Measurements from ENCODE around the gene TENM4.
"Not testable (repeated sequence)": the region's sequence is repeated elsewhere in the genome, so short reads cannot be mapped to it uniquely, and the experiment has no call there.

TENM4 gene

DNA sequence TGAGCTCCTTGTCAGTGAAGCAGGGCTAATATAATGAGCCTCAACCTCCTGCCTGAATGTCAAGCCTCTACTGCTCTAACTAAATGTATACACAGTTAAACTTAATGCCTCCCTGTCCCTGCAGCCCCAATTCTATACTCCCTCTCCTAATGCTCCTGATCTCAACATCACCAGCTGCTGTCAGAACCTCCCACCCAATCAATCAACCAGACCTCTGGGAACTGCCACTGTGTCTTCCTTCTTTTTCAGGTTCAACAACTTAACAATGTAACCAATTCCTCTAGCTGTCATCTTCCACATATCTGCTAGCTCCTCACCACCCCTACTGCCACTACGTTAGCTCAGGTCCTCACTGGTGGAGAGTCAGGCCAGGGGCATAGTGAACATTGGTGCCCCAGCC is 526.3 kb downstream of the TENM4 start:
- no peak overlapping the region for H3K27ac ChIP-seq

DNA sequence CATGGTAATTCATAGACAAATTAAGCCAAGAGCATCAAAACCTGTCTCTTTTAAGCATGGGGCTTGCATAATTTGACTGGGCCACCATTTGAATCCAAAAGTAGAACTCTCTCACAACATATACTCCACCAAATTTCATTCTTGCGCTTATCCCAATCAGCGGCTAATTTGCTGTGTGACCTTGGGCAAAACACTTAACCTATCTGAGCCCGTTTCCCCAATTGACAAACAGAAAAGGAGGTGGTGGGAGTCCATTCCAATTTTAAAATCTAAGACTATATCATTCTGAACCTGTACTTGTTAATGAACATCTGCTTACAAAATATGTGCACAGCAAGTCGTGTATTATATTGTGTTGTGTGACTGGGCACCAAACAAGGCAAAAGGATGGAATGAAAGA is 528.1 kb downstream of the TENM4 start:
- Histone ChIP-seq H3K27ac (no peak overlapping the region), H3K4me3 (no peak overlapping the region)

More for the DNA sequence above, 526.3 kb downstream of the TENM4 start:
- H3K4me3 ChIP-seq: no peak overlapping the region

DNA sequence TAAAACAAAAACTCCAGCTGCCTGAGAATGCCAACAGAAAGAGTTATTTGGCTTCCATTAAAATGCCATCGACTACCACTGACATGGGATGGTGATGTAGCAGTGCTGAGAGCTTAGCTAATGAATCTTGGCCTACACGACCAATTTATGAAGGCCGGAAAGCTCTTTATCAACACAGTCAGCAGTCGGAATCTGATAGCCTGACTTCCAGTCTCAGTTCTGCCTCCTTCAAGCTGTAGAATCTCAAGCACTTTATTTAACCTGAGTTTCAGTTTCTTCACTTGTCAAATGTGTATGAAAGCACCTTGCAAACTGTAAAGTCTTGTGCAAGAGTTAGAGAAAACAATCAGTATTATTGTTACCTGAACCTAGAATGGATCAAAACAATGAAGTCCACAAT is 530.5 kb downstream of the TENM4 start:
- H3K27ac ChIP-seq: no peak overlapping the region
- H3K4me3 ChIP-seq: no peak overlapping the region

DNA sequence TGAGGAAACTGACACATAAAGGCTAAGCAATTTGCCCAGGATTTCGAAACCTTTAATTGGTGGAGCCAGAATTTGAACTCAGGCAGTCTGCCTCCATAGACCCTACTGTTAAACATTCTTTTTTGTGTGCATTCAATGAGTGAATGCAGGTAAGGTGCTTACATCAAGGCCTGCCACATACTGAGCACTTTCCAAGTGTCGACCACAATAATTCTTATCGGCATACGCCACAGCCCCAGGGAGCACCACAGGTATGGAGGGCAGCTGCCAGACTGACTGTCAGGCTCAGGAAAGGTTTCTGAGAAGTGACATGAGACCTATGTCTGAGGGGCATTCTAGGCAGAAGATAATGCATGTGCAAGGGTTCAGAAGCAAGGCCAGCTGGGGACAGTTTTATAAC is 531.4 kb downstream of the TENM4 start:
- Histone ChIP-seq H3K27ac (no peak overlapping the region), H3K4me3 (no peak overlapping the region)

DNA sequence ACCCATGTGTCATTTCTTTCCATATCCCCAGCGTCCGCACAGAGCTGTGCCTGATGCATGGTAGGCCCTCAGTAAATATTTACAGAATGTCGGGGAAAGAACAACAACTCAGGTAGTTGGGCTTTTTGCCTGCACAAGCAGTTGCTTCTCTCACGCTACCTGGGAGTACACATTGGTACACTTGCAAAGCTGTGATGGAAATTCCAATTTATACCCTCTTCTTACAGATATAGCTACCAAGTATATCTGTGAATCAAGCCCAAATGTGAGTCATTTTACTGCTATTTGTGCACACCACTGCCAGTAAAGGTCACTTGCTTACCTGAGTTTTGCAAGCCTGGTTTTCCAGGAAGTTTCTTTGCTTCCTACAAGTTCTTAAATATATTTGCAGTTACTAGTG is 533.2 kb downstream of the TENM4 start:
- no peak overlapping the region for H3K4me3 ChIP-seq

GRCh38 chr11:78906566-78906965 is 534.3 kb downstream of the TENM4 start:
- Histone ChIP-seq H3K4me3 (no peak overlapping the region), H3K27ac (no peak overlapping the region)

More for the DNA sequence above, 533.2 kb downstream of the TENM4 start:
- H3K27ac ChIP-seq: no peak overlapping the region

DNA sequence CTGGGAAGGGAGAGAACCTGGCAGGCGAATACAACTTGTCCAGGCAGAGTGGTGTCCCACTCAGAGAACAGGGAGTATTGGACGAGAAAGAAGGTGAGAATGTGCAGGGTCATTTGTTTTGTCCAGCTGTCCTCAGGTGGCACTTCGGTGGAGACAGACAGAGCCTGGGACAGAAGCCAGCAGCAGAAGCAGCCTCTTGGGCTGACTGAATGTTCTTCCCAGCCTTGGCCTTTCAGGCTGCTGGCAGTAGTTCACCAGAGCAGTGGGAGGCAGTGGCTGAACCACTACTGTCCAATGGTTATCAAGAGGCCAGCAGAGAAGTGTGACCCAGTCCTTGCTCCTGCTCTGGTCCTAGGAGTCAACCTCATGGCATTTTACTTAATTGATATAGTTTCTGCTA is 535.1 kb downstream of the TENM4 start:
- Histone ChIP-seq H3K27ac (no peak overlapping the region), H3K4me3 (no peak overlapping the region)

- Histone ChIP-seq H3K4me3 (no peak overlapping the region), H3K27ac (no peak overlapping the region)
Measured at GRCh38 chr11:78902771-78903507, 537.9 kb downstream of the TENM4 start.

DNA sequence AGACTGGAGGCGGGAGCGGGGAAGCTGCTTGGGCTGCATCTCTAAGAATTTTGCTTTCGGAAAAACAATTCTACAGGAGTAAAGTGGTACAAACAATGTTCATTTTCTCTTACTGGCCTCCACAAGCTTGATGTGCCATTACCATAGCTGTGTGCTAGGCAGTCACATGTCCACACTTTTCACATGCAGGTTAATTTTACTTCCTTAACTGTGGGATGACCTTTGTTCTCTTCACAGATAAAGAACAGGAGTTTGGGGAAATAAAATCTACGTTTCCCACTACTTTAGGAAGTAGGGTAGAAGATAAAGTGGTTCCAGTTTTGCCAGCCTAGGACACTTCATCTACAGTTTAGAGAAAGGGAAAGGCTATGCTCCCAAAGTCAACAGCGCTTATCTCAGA is 539.0 kb downstream of the TENM4 start:
- no peak overlapping the region for H3K27ac ChIP-seq
- H3K4me3 ChIP-seq: no peak overlapping the region

DNA sequence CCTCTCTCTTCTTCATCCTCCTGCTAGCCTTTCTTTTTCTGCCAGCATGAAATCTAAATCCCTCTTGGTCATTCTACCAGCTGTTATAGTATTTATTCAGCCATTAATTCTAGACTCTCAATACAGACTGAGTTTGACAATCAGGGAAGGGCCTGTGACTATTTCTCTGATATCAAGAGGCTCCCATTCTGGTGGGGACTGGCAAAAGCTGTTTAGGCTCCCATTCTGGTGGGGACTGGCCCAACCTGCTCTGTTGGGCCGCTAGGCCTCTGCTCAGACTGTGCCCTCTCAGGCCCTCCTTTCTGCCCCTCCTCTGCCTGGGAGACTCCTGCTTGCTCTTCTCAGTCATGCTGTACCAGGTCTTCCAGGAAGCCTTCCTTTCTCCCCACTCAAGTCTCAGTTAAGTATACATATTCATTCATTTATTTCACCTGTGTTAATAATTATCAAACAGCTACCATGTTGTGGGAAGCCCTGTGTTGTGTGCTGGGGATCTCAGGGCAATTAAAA is 542.5 kb downstream of the TENM4 start:
- H3K4me3 ChIP-seq: no peak overlapping the region
- H3K27ac ChIP-seq: no peak overlapping the region

DNA sequence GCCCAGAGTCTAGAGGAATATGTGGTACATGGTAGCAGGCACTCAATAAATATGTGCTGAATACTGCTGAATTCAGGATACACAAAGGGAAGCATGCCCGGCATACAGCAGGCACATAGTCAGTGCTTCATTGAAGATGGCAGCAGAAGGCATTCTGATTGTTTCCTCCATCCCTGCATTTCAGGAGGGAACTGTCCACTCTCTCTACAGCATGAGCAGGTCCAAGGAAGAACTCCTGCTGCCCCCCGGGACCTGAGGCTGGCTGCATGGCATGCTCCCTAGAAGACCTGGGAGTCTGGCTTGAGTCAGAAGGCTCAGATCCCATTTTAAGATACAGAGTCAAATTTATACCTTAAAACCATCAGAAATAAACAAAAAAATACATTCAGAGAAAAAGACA is 546.8 kb downstream of the TENM4 start:
- no peak overlapping the region for H3K4me3 ChIP-seq
- no peak overlapping the region for H3K27ac ChIP-seq

- no peak overlapping the region for H3K4me3 ChIP-seq
Measured at GRCh38 chr11:78889698-78890097, 551.1 kb downstream of the TENM4 start.

GRCh38 chr11:78886616-78887015 is 554.2 kb downstream of the TENM4 start:
- Histone ChIP-seq H3K27ac (no peak overlapping the region), H3K4me3 (no peak overlapping the region)

More at GRCh38 chr11:78889698-78890097, 551.1 kb downstream of the TENM4 start:
- H3K27ac ChIP-seq: no peak overlapping the region

DNA sequence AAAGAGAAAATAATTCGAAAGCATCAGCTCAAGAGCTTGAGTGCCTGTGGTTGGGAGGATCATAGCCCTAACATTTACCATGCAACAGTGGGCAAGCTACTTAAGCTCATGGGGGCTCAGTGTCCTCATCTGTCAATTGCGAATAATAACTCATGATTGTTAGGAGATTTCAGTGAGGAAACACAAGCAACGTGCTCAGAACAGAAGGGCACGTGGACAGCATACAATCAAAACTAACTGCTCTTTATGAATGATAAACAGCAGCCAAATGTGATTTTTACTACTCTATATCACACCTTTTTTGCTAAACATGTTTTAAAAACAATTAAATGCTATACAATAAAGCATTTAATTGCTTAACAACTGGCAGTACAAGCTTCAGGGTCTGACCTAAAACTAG is 556.1 kb downstream of the TENM4 start:
- Histone ChIP-seq H3K4me3 (no peak overlapping the region), H3K27ac (no peak overlapping the region)

DNA sequence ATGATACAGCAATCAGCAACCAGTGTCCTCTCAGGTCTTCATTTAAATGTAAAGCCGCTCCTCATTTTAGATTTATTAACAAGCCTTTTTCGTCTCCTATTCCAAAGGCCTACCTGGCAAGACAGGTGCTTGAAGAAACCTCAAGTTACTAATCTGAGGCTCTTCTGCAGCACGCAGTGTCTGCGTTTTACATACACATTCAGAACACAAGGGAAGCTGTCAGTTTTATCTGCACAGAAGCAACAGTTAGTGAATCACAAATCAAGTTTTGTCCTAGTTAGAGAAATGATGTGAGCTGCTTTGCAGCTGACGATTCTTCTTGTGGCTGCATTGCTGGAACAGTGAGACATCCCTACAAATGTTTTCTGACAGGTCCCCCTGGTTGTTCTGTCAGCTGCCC is 557.3 kb downstream of the TENM4 start:
- no peak overlapping the region for H3K27ac ChIP-seq
- H3K4me3 ChIP-seq: no peak overlapping the region

DNA sequence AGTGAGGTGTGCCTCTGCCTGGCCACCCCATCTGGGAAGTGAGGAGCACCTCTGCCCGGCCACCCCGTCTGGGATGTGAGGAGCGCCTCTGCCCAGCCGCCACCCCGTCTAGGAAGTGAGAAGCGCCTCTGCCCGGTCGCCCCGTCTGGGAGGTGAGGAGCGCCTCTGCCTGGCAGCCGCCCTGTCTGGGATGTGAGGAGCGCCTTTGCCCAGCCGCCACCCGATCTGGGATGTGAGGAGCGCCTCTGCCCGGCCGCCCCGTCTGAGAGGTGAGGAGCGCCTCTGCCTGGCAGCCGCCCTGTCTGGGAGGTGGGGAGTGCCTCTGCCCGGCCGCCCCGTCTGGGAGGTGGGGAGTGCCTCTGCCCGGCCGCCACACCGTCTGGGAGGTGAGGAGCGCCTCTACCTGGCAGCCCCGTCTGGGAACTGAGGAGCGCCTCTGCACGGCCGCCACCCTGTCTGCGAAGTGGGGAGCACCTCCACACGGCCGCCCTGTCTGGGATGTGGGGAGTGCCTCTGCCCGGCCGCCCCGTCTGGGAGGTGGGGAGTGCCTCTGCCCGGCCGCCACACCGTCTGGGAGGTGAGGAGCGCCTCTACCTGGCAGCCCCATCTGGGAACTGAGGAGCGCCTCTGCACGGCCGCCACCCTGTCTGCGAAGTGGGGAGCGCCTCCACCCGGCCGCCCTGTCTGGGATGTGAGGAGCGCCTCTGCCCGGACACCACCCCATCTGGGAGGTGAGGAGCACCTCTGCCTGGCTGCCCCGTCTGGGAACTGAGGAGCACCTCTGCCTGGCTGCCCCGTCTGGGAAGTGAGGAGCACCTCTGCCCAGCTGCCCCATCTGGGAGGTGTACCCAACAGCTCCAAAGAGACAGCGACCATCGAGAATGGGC is 561.5 kb downstream of the TENM4 start:
- not testable (repeated sequence) for H3K4me3 ChIP-seq, H3K27ac ChIP-seq

GRCh38 chr11:78878631-78879030 is 562.2 kb downstream of the TENM4 start:
- Histone ChIP-seq H3K27ac (no peak overlapping the region), H3K4me3 (no peak overlapping the region)

DNA sequence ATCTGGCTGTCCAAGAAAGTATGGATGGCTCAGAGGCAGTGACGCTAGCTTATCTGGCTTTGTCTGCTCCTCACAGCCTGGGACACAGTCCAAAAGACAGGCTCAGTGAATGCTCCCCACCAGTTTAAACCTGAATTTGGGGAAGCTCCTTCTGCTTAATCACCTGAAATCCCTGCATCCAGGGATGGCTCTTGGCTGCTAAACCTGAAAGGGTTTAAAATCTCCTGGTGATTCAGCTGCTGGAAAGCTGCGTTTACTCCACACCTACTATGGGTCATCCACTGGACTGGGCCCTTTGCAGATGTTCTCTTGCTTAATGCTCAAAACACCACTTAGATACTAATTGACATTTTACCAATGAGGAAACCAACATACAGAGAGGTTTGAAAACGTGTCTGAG is 564.2 kb downstream of the TENM4 start:
- Histone ChIP-seq H3K27ac (peak overlapping the region in 1 of 21 experiments; percentile 29), H3K4me3 (no peak overlapping the region)

DNA sequence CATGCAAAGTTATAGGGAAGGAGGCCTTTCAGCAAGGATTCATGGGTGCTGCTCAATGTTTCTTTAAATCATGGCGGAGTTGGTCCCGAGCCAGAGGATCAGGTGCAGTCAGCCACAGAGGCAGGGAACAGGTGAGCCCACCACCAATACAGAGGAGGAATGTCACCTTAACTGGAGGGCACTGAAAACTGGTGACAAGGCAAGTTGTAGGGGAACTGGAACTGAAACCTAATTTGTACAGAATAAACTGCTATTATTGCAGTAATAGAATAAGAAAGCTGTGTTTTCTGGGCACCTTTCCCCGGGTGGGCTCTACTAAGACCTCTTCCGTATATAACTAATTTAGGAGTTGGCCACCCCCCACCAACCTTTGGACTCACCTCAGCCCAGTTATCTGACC is 570.2 kb downstream of the TENM4 start:
- Histone ChIP-seq H3K4me3 (no peak overlapping the region), H3K27ac (no peak overlapping the region)

GRCh38 chr11:78869293-78869692 is 571.5 kb downstream of the TENM4 start:
- Histone ChIP-seq H3K27ac (no peak overlapping the region), H3K4me3 (no peak overlapping the region)

DNA sequence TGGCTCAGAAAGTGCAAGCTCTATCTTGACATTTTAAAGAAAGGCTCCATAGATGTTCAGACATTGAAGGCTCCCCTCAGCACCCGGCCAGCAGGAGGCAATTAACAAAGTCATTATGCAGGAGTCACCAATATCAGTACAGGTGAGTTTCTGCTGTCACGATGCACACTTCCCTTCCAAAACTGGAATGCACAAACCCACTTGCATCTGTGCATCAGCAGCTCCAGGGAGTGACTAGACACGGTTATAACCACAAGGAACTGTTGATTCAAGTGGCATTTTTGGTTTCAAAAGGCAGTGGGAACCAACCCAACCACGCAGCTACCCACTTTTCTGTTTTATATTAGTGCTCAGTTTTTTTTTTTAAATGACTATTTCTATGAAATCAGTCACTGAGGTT is 572.3 kb downstream of the TENM4 start:
- Histone ChIP-seq H3K27ac (no peak overlapping the region), H3K4me3 (no peak overlapping the region)

All from skin epidermis (tissue), 12 donors.